WTC11 (cell line): ENCODE data around the gene MOB2.

Experiments used
- ZBTB21 ChIP-seq: sonication (generic); formaldehyde crosslinking; IDR thresholded peaks from 2 replicates; pipeline ENCODE4 v1.8.1; 2023; ENCODE audit warnings: mild to moderate bottlenecking, missing genetic modification reagents, borderline replicate concordance
- ZNF138 ChIP-seq: sonication (generic); formaldehyde crosslinking; conservative IDR thresholded peaks from 2 replicates; pipeline ENCODE4 v1.8.1; 2022; ENCODE audit warnings: mild to moderate bottlenecking, moderate library complexity, missing genetic modification reagents
- TF ChIP-seq, protein P1 (sequence below): sonication (generic); formaldehyde crosslinking; IDR thresholded peaks from 2 replicates; pipeline ENCODE4 v1.8.1; 2023; ENCODE audit warnings: mild to moderate bottlenecking, missing genetic modification reagents, moderate library complexity
- TF ChIP-seq, protein P2 (sequence below): fragments of 200-600 bp; IDR thresholded peaks from 2 replicates; pipeline ENCODE4 v1.8.0; 2022; ENCODE audit warnings: antibody characterized with exemption
- TF ChIP-seq, protein P3 (sequence below): sonication (generic); formaldehyde crosslinking; IDR thresholded peaks from 2 replicates; pipeline ENCODE4 v1.8.0; 2022; ENCODE audit warnings: missing genetic modification reagents

DNA sequence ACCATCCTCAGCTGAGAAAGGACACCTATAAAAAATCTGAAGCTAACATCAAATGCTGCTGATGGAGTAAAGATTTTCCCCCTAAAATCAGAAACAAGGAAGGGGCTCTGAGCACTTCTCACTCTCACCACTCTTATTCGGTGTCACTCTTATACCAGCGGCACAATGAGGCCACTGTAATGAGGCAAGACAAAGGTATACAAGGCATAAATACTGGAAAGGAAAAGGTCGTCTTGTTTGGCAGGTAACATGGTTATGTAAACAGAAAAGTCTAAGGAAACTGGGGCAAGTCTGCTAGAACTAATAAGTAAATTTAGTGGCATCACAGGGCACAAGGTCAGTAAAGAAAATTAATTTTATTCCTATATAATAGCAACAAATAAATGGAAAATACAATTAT is 8.1 kb upstream of the MOB2 start:
- TF ChIP-seq ZBTB21 (no peak), ZNF138 (CRISPR knock-in tag) (no peak)
- TF ChIP-seq, protein P1, sequence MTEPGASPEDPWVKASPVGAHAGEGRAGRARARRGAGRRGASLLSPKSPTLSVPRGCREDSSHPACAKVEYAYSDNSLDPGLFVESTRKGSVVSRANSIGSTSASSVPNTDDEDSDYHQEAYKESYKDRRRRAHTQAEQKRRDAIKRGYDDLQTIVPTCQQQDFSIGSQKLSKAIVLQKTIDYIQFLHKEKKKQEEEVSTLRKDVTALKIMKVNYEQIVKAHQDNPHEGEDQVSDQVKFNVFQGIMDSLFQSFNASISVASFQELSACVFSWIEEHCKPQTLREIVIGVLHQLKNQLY = no peak
- TF ChIP-seq, protein P2, sequence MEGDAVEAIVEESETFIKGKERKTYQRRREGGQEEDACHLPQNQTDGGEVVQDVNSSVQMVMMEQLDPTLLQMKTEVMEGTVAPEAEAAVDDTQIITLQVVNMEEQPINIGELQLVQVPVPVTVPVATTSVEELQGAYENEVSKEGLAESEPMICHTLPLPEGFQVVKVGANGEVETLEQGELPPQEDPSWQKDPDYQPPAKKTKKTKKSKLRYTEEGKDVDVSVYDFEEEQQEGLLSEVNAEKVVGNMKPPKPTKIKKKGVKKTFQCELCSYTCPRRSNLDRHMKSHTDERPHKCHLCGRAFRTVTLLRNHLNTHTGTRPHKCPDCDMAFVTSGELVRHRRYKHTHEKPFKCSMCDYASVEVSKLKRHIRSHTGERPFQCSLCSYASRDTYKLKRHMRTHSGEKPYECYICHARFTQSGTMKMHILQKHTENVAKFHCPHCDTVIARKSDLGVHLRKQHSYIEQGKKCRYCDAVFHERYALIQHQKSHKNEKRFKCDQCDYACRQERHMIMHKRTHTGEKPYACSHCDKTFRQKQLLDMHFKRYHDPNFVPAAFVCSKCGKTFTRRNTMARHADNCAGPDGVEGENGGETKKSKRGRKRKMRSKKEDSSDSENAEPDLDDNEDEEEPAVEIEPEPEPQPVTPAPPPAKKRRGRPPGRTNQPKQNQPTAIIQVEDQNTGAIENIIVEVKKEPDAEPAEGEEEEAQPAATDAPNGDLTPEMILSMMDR = no peak
- TF ChIP-seq, protein P3, sequence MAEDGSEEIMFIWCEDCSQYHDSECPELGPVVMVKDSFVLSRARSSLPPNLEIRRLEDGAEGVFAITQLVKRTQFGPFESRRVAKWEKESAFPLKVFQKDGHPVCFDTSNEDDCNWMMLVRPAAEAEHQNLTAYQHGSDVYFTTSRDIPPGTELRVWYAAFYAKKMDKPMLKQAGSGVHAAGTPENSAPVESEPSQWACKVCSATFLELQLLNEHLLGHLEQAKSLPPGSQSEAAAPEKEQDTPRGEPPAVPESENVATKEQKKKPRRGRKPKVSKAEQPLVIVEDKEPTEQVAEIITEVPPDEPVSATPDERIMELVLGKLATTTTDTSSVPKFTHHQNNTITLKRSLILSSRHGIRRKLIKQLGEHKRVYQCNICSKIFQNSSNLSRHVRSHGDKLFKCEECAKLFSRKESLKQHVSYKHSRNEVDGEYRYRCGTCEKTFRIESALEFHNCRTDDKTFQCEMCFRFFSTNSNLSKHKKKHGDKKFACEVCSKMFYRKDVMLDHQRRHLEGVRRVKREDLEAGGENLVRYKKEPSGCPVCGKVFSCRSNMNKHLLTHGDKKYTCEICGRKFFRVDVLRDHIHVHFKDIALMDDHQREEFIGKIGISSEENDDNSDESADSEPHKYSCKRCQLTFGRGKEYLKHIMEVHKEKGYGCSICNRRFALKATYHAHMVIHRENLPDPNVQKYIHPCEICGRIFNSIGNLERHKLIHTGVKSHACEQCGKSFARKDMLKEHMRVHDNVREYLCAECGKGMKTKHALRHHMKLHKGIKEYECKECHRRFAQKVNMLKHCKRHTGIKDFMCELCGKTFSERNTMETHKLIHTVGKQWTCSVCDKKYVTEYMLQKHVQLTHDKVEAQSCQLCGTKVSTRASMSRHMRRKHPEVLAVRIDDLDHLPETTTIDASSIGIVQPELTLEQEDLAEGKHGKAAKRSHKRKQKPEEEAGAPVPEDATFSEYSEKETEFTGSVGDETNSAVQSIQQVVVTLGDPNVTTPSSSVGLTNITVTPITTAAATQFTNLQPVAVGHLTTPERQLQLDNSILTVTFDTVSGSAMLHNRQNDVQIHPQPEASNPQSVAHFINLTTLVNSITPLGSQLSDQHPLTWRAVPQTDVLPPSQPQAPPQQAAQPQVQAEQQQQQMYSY (CRISPR knock-in tag) = no peak
